ENCODE results near the gene TNMD. TPM values are rescaled to one million over a fixed set of nuclear protein-coding genes. Genes with fewer than 3 reads are reported as not detected.

Gene TNMD
- total and polyA plus RNA-seq, 2 donors (not counting 3 experiments of a cell fraction or from before 2014, with no cell fraction given), result not detected

DNA sequence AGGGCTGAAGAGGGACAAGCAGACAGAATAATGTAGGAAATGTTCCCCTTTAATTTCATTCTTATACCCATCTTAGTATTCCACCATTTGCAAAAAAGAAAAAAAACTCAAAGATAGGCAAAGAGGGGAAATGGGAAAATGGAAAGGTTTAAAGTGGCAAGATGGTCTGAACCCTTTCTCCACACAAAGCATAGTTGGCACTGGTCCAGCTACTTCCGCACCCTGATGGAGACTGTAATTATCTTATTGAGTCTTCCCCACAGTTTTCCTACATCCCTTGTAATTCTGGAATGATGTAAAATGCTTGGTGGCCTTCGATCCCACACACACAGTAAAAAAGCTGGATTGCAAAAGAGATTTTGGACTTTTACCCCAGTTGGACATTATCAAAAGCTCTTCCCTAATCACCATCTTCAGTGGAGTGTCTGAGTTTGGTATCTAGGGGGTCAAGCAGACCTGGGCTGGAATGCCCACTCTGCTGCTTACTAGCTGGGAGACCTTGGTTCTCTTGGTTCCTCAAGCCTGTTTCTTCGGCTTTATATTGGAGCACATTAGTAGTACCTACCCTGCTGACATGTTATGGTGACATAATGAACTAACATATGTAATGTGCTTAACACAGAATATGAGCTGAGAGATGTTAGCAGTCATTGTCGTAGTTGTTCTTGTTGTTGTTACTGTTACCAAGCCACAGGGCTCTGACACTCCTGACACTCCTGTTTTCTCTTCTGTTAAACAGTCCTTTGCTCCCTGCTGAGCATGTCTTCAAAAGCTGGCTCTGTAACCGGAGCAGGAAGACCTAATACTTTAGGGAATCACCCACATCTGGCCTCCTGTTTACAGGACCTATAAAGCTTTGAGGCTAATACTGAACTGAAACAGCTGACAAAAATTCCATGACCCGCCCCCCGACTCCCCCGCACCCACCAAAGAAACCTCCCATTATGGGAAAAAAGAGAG lies 64.0 kb downstream of the TNMD start:
- Histone ChIP-seq H3K79me2 (ENCODE audit: control insufficient read depth, insufficient read depth, low read length) (peaks cover 70% of the 10 kb centered on the region), H2AFZ (ENCODE audit: low read depth, low read length) (no peak overlapping the region), H3K9me1 (replicated peaks; ENCODE audit: control insufficient read depth, extremely low read depth, insufficient read depth, low read length) (no peaks in the 10 kb centered on the region), H3K9me3 (replicated peaks; ENCODE audit: control insufficient read depth, insufficient read depth, low read length) (no peaks in the 10 kb centered on the region), H3K27me3 (ENCODE audit: control insufficient read depth in 2 of 2, insufficient read depth in 2 of 2, low read length in 2 of 2) (no peaks in the 10 kb centered on the region), H3K9ac (replicated peaks; ENCODE audit: extremely low read depth, insufficient read depth, low read length) (peak overlapping the region; percentile 75), H3K4me3 (replicated peaks in 1 of 3; ENCODE audit: insufficient read depth in 1 of 3, low read depth in 1 of 3, low read length in 3 of 3) (no peak overlapping the region), H3K27ac (ENCODE audit: insufficient read depth, low read depth, low read length) (peak overlapping the region; percentile 99), H3K36me3 (ENCODE audit: control insufficient read depth in 2 of 2, extremely low read depth in 1 of 2, insufficient read depth in 2 of 2, low read length in 2 of 2) (peaks cover 0 to 10% of the 10 kb centered on the region in 2 experiments), H3K4me2 (ENCODE audit: insufficient read depth, low read length) (peak overlapping the region; percentile 52), H4K20me1 (replicated peaks; ENCODE audit: control insufficient read depth, extremely low read depth, insufficient read depth, low read length) (no peaks in the 10 kb centered on the region), H3K4me1 (ENCODE audit: control insufficient read depth, extremely low read depth, insufficient read depth, low read length) (peaks cover 76% of the 10 kb centered on the region)
- TF ChIP-seq POLR2A (IDR thresholded peaks at IDR 0.05; ENCODE audit: low read depth, low read length) (peak; percentile 27), EZH2 (IDR thresholded peaks at IDR 0.05; ENCODE audit: borderline replicate concordance, low read depth, low read length, severe bottlenecking) (no peak), POLR2AphosphoS5 (IDR thresholded peaks at IDR 0.05; ENCODE audit: insufficient read depth, low read depth, low read length) (no peak), JUN (IDR thresholded peaks at IDR 0.05; ENCODE audit: borderline replicate concordance, insufficient read depth, insufficient read length, low read depth) (peak; percentile 32), GATA2 (IDR thresholded peaks at IDR 0.05; ENCODE audit: insufficient read depth, insufficient read length, low read depth, low read length) (no peak), MYC (IDR thresholded peaks at IDR 0.05; ENCODE audit: low read depth, low read length) (no peak), FOS (IDR thresholded peaks at IDR 0.05; ENCODE audit: borderline replicate concordance, insufficient read depth, low read length) (no peak)
- TF ChIP-seq, protein P1, sequence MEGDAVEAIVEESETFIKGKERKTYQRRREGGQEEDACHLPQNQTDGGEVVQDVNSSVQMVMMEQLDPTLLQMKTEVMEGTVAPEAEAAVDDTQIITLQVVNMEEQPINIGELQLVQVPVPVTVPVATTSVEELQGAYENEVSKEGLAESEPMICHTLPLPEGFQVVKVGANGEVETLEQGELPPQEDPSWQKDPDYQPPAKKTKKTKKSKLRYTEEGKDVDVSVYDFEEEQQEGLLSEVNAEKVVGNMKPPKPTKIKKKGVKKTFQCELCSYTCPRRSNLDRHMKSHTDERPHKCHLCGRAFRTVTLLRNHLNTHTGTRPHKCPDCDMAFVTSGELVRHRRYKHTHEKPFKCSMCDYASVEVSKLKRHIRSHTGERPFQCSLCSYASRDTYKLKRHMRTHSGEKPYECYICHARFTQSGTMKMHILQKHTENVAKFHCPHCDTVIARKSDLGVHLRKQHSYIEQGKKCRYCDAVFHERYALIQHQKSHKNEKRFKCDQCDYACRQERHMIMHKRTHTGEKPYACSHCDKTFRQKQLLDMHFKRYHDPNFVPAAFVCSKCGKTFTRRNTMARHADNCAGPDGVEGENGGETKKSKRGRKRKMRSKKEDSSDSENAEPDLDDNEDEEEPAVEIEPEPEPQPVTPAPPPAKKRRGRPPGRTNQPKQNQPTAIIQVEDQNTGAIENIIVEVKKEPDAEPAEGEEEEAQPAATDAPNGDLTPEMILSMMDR (IDR thresholded peaks at IDR 0.05; ENCODE audit: extremely low read depth in 1 of 2, insufficient read depth in 1 of 2, low read depth in 1 of 2, low read length in 2 of 2), result no peak
- TF ChIP-seq, protein P2, sequence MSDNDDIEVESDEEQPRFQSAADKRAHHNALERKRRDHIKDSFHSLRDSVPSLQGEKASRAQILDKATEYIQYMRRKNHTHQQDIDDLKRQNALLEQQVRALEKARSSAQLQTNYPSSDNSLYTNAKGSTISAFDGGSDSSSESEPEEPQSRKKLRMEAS (IDR thresholded peaks at IDR 0.05; ENCODE audit: insufficient read depth, insufficient read length), result no peak
- intact Hi-C loops (cut with micrococcal nuclease), result no loop called here
- DNase-seq (ENCODE audit: low read depth, low spot score), result peak; percentile 58
- ChIA-PET CTCF (interaction anchor here (0.6 to 6.8 kb wide), 7 partner anchors 11 to 120 kb away, joined by 3 to 48 read pairs (median 4); partner anchors contain the start of gene TSPAN6), POLR2A (interaction anchor here (1.1 kb wide), 1 partner anchor 12 kb away, joined by 5 read pairs; the partner anchor contains the start of gene TSPAN6)
- dilution Hi-C loops (cut with MboI; ENCODE audit: extremely low pct_ligation_motif_present, low sequenced_read_pairs), result no loop called here
- FAIRE-seq, result peak; percentile 38
- no TSS peak for BruUV-seq (replicated peaks)

Other genes starting within 250 kb of the TNMD start
- 1.2 and 4.3 TPM in 2 replicates for gene PCDH19, start 174.7 kb upstream of the TNMD start, total RNA-seq
- 1.1 and 1.2 TPM in 2 replicates for gene PCDH19, start 174.7 kb upstream of the TNMD start, polyA plus RNA-seq
- gene TSPAN6, start 51.9 kb downstream of the TNMD start, total RNA-seq, result 43.1 and 44.6 TPM in 2 replicates
- gene TSPAN6, start 51.9 kb downstream of the TNMD start, polyA plus RNA-seq, result 53.7 and 65.5 TPM in 2 replicates
- gene SRPX2, start 59.3 kb downstream of the TNMD start, total RNA-seq, result 124 and 133 TPM in 2 replicates
- 260 and 265 TPM in 2 replicates for gene SRPX2, start 59.3 kb downstream of the TNMD start, polyA plus RNA-seq
- gene SYTL4, start 147.2 kb downstream of the TNMD start, total RNA-seq, result 18.4 and 25.6 TPM in 2 replicates
- gene SYTL4, start 147.2 kb downstream of the TNMD start, polyA plus RNA-seq, result 8.1 and 44.1 TPM in 2 replicates
- 24.8 and 25.2 TPM in 2 replicates for gene CSTF2, start 235.5 kb downstream of the TNMD start, total RNA-seq
- 14.3 and 18.5 TPM in 2 replicates for gene CSTF2, start 235.5 kb downstream of the TNMD start, polyA plus RNA-seq